Activated CD4-positive, alpha-beta T cell treated with anti-CD3 and anti-CD28 coated beads, Interleukin-2, Interleukin-4, amounts not matched to agents 100 ng/mL and 50 ng/mL, durations not matched to agents 16 hours and 8 hours (primary cell): Measurements from ENCODE around the gene ICE2.

Experiments
- DNase-seq: peaks from one replicate; pipeline ENCODE4 v3.0.0-alpha.2; 2020; ENCODE audit warnings: low spot score

The ICE2 gene

DNA sequence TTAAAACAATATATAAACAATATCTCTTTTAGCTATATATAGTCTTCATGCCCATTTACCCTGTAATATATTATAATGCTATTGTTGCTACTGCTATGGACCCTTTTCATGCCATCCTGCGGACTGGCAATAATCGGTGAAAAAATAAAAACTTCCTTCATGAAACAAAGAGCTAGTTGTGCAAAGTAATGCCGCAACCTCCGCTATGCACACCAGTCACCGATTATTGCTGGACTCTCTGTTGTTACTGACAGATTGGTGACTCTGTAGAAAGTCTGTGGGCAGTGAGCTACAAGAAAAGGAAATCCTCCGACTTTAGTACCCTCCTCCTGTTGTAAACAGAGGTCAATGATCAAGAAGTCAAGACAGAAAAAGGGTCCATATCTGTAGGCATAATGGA lies 17.9 kb upstream of the ICE2 start:
- no peak for DNase-seq

DNA sequence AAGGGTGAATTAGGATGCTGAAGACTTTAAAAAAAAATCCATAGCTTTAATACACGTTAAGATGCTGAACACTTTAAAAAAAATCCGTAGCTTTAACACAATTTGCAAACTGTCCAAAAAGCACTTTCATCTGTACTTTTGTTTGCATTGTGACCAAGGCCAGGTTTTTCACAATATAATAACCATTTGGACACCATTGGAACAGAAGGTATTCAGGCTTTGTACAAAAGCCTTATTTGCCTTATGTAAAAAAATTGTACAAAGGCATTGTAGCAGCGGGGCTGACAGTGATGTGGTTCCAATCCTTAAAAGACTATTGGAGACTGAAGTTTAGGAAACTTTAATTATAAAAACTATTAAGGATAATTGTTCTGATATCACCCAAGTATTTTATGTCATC lies 15.2 kb upstream of the ICE2 start:
- DNase-seq = no peak

DNA sequence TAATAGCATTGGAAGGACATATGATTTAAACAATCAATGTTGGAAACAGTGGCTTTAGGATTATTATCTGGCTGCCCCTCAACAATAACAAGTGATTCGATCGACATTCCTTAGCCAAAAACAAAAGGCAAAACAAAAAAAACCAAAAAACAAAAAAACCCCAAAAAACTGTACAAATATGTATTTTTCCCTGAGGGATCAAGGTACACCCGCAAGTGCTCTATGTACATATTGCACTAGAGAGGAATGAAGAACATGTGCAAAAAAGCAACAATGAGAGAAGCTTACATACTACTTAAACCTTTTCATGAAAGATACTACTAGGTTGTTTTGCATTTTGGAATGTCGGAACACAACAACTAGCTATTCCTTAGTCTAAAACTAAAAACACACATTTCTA lies 14.2 kb upstream of the ICE2 start:
- no peak for DNase-seq

DNA sequence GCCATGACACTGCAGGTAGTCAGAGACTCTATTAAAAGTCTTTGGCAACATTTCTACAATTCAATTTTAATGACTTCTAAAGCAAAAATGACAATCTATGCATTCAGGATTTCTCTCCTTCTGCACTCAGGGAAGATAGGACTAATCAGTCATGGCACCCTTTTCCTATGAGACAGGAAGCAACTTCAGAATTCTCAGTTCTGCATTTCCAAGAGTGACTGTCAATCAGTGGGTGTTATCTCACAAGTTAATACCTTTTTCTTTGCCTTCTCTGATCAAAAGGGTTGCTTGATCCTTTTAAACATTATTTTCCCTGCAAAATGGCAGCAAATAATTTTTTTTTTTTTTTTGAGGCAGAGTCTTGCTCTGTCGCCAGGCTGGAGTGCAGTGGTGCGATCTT lies 7.8 kb upstream of the ICE2 start:
- DNase-seq = no peak

DNA sequence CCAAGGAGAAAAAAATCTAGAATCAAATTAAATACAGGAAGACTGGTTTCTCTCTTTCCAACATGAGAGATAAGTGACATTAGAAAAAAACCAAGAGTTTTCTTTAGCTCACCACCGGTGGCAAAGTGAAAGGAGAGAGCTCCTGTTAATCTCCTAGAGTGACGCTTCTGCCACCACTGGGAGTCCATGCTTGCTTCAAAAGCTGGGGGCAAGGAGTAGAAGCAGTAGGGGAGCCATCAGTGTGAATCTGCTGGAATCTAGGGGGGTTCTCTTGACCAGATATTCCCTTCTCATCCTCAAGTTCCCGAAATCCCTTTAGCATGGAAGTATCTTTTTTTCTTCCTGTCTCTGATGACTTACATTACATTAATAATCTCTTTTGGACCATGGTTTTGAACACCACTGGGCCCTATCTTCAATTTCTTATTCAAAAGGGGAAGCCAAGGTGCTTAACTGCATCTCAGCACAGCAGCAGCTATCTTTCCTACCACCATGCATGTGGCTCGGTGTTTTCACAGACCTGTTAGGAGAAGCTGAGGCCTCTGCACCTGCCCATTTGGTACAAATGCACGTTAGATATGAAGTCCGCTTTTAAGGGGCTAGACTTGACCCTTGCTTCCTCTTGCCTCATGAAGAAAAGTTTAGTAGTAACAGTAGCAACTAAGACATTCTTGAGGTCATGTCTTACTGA lies 6.6 kb upstream of the ICE2 start:
- DNase-seq = no peak

DNA sequence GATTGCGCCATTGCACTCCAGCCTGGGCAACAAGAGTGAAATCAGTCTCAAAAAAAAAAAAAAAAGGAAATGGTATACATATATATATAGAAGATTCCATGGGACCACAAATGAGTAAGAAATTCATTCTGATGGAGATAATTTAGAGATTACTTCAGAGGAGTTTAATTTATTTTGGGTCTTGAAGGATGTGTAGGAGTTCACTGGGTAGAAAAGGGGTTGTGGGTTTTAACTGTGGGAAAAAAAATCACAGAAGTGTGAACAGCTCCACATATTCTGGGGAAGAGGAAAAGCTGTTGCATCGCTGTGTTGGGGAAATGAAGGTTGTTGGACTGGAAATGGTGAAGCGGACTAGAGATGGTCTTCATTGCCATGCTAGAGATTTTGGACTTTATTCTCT lies 4.1 kb upstream of the ICE2 start:
- DNase-seq = no peak

DNA sequence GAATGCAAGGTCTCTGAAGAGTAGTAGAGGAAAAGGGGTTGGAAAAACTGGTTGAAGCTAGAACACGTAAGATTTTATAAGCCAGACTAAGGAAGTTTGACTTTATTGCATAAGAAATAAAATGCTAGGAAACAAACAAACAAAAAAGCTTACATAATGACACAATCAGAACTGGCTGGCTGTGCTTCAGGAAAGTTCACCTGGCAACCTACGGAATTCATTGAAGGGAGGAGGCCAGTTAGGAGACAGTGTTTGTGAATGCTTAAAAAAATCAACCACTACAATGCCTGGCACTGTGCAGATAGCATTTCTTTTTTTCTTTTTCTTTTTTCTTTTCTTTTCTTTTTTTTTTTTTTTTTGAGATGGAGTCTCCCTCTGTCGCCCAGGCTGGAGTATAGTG lies 1.9 kb upstream of the ICE2 start:
- DNase-seq = no peak

DNA sequence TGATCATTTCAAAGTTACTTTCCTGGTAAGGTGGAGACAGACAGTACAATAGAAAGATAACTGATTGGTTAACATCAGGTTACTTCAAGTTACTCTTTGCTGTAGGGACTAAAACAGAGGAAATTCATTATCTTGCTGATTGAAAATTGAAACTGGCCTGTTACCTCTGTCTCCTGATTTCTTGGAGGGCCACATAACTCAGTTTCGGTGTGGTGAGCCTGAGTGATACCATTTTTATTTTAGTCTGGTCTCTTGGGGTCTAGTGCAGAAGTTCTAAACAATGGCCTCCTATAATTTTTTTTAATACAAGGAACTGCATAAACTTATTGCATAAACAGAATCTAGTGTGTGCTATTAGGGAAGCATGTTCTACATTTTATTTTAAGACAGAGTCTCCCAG lies 1.2 kb upstream of the ICE2 start:
- peak; percentile 22 for DNase-seq

DNA sequence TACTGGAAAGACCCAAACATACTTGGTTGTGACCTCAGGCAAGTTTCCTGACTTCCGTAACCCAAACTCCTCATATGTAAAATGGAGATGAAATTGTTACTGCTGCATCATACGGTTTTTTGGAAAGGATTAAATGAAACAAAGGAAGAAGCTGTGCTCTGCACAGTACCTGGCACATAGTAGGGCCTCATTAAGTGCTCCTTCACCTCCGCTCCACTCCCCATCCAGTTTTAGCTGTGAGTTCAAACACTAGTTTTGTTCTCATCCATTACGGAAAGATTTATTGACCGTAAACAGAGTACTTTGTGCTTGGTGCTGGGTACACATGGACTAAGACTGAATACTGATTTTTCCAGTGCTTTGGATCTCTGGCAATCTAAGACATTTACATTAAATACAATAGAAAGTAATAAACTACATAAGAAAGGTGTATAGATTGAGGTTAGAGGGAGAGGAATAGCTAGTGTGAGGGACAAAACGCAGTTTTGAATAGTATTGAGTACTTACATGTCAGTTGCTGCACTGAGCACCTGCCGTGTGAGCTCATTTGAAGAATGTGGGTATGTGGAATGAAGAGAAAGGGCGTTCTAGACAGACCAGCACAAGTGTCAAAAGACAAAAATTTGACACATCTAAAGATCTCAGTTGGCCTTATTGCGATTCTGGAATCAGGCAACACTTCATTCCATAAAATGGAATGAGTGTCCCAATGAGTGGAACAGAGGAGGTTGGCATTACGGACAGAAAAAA lies 594 bp upstream of the ICE2 start:
- DNase-seq = peak; percentile 20

DNA sequence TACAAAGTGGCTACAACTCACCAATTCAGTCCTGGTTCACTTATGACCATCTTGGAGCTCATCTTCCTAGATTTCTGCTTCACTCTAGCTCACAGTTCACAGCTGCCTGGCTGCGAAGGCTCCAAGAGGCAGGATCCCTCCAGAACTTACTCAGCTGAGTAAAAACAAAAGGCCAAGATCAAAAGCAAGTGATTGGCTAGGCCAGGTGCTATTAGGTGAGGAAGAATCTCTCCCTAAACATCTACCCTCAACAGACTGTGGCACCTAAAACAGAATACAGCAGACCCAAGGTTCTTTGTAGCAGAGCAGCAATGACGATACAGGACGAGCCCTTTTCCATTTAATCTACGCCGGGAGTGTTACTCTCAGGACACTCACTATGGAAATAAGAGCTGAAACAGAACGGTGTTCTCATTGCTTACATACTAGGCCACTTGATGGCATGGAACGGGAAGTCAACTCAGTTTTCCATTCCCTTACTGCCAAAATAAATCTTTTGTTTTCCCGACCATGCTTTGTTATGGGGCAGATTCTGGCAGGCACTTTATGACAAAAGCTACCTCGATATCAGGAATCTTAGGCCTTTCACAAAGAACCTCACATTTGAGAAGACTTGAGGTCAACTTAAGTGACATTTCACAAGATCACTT lies 901 bp downstream of the ICE2 start:
- peak; percentile 27 for DNase-seq

DNA sequence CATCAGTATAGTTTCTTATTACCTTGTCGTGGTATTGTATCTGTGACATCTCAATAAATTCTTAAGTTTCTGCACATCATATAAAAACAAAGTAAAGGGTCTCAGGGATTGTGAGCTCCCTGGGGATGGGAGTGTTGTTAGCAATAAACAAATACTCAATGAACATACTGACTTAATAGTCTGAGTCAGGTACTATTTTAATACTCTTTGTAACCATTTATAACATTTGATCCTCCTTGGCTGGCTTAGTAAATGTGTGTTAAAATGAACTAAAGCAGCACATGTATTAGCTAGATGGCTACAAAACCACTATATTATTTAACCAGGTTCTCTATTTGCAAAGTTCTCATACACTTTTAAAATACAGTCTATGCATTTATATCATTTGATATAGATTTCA lies 1.8 kb downstream of the ICE2 start:
- DNase-seq = no peak

DNA sequence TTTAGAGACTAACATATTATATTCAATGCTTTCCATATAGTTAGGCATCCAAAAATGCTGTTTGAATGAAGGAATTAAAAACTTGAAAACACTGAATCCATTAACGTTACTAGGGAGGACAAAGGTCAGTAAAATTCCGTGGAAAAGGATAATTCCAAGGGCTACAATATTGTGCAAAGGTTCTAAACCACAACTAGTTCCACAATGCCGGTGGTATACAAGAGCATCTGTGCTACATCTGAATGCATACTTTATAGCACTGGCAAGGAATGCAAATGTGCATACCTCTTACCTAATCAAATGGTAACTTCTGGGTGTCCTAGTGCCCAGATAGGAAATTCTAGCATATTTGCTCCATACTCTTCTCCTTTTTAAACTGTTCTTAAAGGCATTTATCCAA lies 2.2 kb downstream of the ICE2 start:
- DNase-seq = no peak

DNA sequence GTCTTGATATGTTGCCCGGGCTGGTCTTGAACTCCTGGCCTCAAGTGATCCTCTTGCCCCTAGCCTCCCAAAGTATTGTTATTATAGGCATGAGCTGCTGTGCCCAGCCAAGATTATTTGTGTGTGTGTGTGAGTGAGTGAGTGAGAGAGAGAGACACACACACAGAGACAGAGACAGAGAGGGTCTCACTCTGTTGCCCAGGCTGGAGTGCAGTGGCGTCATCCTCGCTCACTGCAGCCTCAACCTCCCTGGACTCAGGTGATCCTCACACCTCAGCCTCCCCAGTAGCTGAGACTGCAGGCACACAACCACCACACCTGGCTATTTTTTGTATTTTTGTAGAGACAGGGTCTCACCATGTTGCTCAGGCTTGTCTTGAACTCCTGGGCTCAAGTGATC lies 5.8 kb downstream of the ICE2 start:
- no peak for DNase-seq

DNA sequence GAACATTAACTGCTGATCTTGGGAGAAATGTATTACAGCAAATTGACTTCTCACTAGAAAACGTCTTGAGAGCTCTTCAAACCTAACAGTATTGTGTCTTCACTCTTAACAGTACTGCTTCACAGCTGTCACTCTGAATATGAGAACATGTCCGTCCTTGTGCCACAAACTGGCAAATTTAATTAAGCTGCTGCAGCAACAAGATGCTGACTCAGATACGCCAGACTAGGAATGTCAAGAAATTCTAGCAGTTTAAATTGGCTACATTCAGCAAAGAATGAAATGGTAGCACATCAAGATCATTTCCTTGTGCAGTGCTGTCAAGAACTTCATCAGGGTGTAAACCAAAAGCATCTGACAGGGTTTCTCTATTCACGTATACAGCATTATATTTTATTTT lies 7.6 kb downstream of the ICE2 start:
- DNase-seq = no peak

DNA sequence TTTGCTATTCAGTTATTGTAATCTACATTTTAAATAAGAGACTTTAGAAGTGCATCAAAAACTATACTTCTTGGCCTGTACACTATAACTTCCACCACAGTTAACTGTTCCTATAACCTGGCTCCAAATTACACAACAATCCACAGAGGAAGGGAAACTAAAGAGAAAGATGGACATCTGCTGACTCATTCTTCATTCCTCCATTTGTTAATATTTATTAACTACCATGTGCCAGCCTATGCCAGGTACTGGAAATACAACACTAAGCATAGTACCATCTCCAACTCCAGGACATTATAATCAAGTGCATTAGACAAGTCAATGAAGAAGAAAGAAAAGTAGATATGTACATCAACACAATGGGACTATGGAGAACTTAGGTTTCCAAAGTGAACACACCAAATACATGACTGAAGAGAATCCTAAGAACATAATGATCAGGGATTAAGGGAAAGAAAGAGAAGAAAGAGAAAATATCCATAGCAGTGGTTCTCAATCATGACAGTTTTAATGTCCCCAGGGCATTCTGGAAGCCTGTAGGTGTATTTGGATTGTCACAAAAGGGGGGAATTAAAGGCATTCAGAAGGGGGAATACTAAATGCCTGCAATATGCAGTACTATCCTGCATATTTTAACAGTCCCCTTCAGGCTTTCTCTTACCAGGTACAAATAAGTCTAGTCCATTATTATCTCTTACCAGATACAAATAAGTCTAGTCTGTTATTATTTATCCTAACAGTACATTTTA lies 8.9 kb downstream of the ICE2 start:
- no peak for DNase-seq

DNA sequence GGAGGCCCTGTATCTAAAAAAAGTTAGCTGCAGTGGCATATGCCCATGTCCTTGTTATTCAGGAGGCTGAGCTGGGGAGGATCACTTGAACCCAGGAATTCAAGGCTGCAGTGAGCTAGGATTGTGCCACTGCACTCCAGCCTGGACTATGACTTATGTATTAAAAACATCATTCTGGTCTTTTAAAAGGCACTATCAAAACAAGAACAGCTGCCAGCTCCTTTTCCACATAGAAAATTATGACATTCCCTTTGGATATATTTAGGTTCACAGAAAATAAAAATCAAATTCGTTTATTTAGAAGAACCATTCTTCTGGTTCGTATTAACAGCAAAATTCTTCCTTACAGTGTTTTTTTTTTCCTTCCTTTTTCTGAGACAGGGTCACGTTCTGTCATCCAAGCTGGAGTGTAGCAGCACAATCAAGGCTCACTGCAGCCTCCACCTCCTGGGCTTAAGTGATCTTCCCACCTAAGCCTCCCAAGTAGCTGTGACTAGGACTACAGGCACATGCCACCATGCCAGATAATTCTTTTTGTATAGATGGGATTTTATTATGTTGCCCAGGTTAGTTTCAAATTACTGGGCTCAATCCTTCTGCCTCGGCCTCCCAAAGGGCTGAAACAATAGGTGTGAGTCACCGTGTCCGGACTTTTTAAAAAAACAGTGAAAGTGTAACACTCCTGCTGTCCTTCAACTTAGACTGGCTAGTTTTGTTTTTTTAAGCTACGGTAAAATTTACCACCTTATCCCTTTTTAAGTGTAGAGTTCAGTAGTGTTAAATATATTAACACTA lies 13.9 kb downstream of the ICE2 start:
- no peak for DNase-seq

DNA sequence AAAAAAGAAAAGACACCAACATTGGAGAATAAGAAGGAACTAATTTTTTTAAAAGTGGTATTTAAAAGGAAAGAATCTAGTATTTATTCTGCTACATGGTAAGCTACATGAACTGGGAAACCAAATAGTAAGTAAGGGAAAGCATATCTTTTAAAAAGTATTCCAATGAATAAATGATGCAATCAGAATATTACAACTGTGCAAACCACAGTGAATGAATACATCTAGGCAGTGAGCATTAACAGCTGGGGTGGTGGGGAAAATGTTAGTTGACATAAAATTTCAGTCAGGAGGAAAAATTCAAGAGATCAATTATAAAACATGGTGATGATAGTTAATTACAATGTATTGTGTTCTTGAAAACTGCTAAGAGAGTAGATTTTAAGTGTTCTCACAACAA lies 16.9 kb downstream of the ICE2 start:
- DNase-seq = no peak

DNA sequence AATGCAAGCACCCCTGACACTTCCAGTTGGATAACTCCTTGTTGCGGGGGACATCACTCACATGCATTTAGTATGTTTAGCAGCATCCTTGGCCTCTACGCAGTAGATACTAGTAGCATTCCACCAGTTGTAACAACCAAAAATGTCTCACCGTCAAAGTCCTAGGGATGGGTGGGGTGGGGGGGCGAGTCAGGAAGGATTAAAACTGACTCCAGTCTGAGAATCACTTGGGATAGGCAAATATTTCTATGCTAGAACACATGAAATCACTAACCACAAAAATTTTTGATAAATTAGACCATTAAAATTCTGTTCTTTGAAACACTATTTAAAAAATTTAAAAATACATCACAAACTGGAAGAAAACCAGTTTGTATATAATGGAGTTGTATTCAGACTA lies 18.0 kb downstream of the ICE2 start:
- DNase-seq = no peak

DNA sequence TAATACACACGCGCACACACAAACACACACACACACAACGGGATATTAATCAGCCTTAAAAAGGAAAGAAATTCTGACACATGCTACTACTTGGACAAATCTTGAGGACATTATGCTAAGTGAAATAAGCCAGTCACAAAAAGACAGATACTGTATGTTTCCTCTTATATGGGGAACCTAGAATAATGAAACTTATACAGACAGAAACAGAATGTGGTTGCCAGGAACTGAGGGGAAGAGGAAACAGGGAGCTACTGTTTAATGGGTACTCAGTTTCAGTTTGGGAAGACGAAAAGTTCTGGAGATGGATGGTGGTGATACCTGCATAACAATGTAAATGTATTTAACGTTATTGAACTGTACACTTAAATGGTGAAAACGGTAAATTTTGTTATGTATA lies 20.2 kb downstream of the ICE2 start:
- no peak for DNase-seq

DNA sequence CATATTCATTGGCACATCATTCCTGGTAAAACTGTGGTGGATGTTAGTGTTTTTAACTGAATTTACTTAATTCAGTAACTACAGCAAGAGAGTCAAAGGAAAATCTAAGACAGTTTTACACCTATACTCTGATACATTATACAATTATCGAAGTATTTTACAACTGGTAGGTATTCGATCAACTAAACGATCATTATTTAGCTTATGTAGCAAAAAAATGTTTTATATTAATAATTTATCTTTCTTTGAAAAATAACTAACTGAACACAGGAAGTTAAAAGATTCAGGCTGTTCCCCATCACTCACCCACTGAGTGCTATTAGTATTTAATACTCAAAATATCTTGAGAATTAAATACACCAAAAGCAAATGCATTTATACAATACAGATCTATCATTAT lies 21.0 kb downstream of the ICE2 start:
- no peak for DNase-seq

DNA sequence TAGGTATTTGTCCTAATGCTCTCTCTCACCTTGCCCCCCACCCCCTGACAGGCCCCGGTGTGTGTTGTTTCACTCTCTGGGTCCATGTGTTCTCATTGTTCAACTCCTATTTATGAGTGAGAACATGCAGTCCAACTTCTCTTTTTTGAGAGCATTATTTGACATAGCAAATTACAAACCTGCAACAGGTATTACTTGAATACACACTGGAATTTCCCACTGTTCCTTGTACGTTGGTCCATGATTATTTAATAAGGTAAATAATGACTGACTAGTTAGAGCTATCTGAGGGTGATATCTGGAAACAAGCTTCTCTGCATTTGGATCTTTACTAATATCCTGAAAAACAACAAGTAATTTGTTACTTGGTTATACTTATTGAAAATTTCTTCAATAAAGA lies 24.1 kb downstream of the ICE2 start:
- DNase-seq = no peak
